ENCODE data around the gene SMAD6.

GRCh38 chr15:66754789-66755188 is 52.8 kb downstream of the SMAD6 start:
- no peak for TF ChIP-seq POLR2A (IDR thresholded peaks at IDR 0.05)
- TF ChIP-seq, protein P1, sequence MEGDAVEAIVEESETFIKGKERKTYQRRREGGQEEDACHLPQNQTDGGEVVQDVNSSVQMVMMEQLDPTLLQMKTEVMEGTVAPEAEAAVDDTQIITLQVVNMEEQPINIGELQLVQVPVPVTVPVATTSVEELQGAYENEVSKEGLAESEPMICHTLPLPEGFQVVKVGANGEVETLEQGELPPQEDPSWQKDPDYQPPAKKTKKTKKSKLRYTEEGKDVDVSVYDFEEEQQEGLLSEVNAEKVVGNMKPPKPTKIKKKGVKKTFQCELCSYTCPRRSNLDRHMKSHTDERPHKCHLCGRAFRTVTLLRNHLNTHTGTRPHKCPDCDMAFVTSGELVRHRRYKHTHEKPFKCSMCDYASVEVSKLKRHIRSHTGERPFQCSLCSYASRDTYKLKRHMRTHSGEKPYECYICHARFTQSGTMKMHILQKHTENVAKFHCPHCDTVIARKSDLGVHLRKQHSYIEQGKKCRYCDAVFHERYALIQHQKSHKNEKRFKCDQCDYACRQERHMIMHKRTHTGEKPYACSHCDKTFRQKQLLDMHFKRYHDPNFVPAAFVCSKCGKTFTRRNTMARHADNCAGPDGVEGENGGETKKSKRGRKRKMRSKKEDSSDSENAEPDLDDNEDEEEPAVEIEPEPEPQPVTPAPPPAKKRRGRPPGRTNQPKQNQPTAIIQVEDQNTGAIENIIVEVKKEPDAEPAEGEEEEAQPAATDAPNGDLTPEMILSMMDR (IDR thresholded peaks at IDR 0.05): no peak
